Astrocyte (in vitro differentiated cells and primary cell): Measurements from ENCODE around the gene KIRREL3.

Source experiments
- EZH2 ChIP-seq: IDR thresholded peaks from 2 replicates; pipeline ENCODE4 v1.6.1; 2012; ENCODE audit warnings: mild to moderate bottlenecking, low read length, inconsistent platforms; ENCODE audit not compliant: insufficient read depth
- TF ChIP-seq, protein P1 (sequence below): IDR thresholded peaks from 2 replicates; pipeline ENCODE4 v1.5.1; 2011; ENCODE audit warnings: low read depth, mild to moderate bottlenecking, inconsistent platforms, low read length, moderate library complexity; ENCODE audit not compliant: insufficient read depth

DNA sequence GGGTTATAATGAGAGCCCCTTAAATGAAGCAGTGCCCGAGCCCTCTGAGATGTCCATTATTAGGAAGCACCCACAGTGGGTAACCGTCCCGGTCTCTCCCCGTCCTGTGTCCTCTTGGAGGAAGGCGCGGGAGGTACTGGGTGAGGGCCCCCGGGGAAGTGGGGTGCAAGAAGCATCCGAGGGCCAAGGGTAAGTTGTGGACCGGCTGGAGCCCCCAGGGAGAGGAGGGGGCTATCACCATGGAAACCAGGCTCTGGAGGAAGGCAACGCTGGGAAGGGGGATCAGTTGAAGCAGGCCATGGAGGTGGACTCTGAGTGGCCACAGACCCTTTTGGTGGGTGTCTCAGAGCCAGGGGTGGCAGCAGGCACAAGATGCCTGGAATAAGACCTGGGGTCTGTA is 471.5 kb downstream of the KIRREL3 start:
- TF ChIP-seq, protein P1, sequence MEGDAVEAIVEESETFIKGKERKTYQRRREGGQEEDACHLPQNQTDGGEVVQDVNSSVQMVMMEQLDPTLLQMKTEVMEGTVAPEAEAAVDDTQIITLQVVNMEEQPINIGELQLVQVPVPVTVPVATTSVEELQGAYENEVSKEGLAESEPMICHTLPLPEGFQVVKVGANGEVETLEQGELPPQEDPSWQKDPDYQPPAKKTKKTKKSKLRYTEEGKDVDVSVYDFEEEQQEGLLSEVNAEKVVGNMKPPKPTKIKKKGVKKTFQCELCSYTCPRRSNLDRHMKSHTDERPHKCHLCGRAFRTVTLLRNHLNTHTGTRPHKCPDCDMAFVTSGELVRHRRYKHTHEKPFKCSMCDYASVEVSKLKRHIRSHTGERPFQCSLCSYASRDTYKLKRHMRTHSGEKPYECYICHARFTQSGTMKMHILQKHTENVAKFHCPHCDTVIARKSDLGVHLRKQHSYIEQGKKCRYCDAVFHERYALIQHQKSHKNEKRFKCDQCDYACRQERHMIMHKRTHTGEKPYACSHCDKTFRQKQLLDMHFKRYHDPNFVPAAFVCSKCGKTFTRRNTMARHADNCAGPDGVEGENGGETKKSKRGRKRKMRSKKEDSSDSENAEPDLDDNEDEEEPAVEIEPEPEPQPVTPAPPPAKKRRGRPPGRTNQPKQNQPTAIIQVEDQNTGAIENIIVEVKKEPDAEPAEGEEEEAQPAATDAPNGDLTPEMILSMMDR: no peak
- TF ChIP-seq EZH2: no peak
